HG02610 (cell line): ENCODE data around the gene OGFRL1.

Experiments used
- ATAC-seq: cut with Tn5 transposase; IDR thresholded peaks from one replicate; pipeline ENCODE4 v1.9.1; 2021; ENCODE audit warnings: mild to moderate bottlenecking, moderate library complexity; ENCODE audit not compliant: unreplicated experiment

OGFRL1 gene

DNA sequence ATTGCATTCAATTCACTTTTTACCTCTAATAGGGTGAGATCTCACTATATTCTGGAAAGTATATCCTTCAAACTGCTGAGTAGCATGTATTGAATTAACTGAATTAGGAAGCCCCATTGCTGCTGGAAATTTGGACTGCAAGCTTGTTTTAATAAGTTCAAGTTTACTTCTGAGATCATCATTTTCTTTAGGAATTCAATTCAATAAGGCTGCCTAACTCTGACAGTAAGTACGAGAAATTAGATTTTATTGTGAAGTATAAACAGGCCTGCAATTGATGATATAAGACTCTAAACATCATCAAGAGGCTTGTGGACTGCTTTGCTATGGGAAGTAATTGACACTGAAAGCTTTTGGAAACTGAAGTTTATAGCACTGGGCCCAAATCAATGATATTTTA is 44.4 kb downstream of the OGFRL1 start:
- ATAC-seq, result no peak

DNA sequence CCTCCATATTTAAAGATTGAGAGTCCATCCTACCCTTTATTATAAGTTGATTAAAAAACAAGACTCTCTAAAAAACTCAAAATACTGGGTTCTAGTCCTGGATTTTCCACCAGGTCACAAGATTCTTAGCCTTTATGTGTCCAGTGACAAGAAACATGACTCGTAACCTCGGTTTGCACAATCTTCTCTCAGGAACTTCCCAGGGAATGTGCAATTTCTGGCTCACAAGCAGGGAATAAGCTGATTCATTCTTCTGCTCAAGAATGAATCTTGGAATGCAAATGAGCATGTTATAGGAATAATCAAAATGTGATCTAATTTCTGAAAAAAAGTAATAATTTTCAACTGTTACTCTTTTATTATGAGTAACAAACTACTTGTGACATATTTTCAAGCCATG is 45.1 kb downstream of the OGFRL1 start:
- ATAC-seq, result no peak

GRCh38 chr6:71334768-71335167 is 46.2 kb downstream of the OGFRL1 start:
- ATAC-seq, result peak; percentile 67

DNA sequence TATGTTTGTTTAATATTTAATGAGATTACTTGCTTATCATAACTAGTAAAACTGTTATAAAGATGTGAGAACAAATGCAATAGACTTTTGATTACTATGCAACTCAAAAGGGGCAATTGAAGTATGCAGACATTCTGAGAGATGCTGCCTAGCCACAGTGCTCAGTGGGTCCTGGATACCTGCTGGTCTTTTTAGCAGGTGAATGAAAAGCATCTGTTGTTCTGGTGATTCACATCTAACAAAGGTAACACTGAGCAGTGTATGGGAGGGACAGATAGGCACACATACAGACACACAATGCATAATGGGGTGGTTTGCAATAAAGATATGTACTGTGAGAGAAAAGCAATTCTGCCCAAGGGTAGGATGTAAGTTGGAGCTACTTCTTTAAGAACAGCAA is 46.9 kb downstream of the OGFRL1 start:
- ATAC-seq, result no peak

GRCh38 chr6:71336901-71337300 is 48.3 kb downstream of the OGFRL1 start:
- no peak for ATAC-seq

- no peak for ATAC-seq
Measured at GRCh38 chr6:71338540-71339316, 50.1 kb downstream of the OGFRL1 start.

- no peak for ATAC-seq
Measured at GRCh38 chr6:71342772-71343171, 54.2 kb downstream of the OGFRL1 start.

- no peak for ATAC-seq
Measured at GRCh38 chr6:71345476-71346333, 57.1 kb downstream of the OGFRL1 start.

- ATAC-seq, result no peak
Measured at GRCh38 chr6:71346334-71346694, 57.7 kb downstream of the OGFRL1 start.

DNA sequence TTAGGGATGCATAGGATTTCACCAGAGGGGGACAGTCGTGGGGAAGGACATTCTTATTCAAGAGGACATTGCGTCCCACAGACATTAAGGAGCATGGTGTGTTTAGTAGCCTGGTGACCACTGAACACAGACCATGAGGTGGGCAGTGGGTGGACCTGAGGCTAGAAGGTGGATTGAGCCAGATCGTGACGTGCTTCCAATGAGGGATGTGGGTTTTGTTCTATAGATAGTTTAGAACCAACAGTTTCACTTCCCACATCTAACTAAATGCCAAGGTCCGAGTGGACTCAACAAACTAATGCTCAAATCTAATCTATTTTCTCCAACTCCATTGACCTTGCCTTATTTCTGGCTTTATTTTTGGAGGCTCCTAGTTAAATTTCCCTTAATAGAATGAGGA is 58.5 kb downstream of the OGFRL1 start:
- no peak for ATAC-seq

DNA sequence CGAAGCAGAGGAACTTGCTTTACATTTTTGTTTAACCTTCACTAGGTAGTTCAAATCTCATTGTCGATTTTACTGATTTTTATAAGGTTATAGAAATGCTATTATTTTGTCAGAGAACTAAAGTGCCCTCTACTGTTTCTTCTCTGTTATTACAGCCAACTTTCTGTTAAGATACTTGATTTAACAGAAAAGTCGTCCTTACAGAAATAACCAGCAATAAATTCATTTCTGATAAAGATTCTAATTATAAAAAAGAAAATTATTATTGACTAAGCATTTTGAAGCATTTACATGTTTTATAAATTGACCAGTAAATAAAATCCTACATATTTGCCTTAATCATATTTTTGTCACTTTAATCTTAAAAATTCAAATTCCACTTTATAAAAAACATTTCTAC is 60.8 kb downstream of the OGFRL1 start:
- ATAC-seq, result no peak

DNA sequence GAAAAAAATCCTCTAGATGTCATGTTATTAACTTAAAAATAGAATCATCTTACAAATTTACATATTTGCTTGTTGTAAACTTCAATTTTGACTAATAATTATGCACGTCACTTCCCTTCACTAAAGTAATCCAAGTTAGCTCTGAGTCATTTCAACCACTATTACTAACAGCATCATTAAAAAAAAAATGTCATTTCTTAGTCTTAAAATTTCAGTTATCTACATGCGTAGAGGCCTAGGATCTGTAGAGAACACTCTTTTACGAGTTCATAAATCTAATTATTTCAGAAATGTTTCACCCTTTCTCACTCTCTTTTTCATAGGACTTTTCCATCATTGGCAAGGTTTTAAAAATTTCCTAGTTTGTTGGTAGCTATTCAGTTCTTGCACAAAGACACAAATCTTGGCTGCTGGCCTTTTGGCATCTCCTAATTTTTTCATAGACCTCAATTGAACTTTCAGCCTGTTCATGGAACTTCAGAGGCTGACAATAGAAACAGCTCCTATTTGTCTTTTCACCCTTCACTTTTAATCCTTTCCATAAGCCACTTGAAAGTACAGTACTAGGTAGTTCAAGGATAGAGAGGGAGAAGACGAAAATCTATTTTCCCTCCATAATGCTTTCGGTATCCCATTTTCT is 61.5 kb downstream of the OGFRL1 start:
- no peak for ATAC-seq

GRCh38 chr6:71351190-71351589 is 62.6 kb downstream of the OGFRL1 start:
- ATAC-seq, result no peak
